Measurements from ENCODE around the gene PKP4. TPM values are rescaled to one million over a fixed set of nuclear protein-coding genes. Genes with fewer than 3 reads are reported as not detected.

Gene PKP4
- total and polyA plus RNA-seq, 4 donors: 21.5 to 96.4 (median 32.8) TPM

DNA sequence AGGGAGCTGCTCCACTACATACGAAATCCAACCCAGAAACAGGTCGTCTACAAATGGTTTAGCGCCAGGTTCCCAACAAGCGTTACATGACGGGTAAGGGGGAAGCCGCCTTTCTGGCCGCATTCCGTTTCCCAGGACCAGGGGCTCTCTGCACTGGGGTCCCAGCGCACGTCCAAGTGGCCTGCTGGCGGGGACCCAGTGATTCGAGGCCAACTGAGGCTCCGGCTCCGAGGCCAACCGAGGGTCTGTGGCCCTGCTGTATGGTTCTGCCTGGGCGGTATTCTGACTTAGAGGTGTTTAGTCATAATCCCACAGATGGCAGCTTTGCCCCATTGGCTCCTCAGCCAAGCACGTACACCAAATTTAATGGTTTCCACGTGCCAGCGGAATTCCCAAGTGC is 127.2 kb downstream of the PKP4 start:
- Histone ChIP-seq H3K9me3 (ENCODE audit: control insufficient read depth in 4 of 4, insufficient read depth in 3 of 4, low read length in 3 of 4) (no peaks in the 10 kb centered on the region), H3K27ac (ENCODE audit: low read depth in 1 of 2, low read length in 1 of 2) (no peak overlapping the region), H3K36me3 (ENCODE audit: control insufficient read depth in 4 of 4, insufficient read depth in 4 of 4, low read length in 4 of 4) (peaks cover 6 to 13% (median 10%) of the 10 kb centered on the region in 4 donors), H3K4me1 (ENCODE audit: control insufficient read depth in 5 of 5, insufficient read depth in 5 of 5, low read length in 5 of 5) (peaks cover 0 to 4% (median 3%) of the 10 kb centered on the region in 5 donors), H3K9ac (ENCODE audit: insufficient read depth in 1 of 2, low read length in 2 of 2) (no peak overlapping the region), H3K4me3 (no peak overlapping the region), H3K27me3 (ENCODE audit: control insufficient read depth in 3 of 3, insufficient read depth in 3 of 3, low read length in 2 of 3) (no peaks in the 10 kb centered on the region)
- TF ChIP-seq, protein P1, sequence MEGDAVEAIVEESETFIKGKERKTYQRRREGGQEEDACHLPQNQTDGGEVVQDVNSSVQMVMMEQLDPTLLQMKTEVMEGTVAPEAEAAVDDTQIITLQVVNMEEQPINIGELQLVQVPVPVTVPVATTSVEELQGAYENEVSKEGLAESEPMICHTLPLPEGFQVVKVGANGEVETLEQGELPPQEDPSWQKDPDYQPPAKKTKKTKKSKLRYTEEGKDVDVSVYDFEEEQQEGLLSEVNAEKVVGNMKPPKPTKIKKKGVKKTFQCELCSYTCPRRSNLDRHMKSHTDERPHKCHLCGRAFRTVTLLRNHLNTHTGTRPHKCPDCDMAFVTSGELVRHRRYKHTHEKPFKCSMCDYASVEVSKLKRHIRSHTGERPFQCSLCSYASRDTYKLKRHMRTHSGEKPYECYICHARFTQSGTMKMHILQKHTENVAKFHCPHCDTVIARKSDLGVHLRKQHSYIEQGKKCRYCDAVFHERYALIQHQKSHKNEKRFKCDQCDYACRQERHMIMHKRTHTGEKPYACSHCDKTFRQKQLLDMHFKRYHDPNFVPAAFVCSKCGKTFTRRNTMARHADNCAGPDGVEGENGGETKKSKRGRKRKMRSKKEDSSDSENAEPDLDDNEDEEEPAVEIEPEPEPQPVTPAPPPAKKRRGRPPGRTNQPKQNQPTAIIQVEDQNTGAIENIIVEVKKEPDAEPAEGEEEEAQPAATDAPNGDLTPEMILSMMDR (IDR thresholded peaks at IDR 0.05; ENCODE audit: control extremely low read depth, extremely low read depth): no peak
- no peak for ATAC-seq (ENCODE audit: insufficient read depth, low FRiP score)
- 98 to 99% methylated on average over 19 of the region's 19 CpGs for WGBS, 2 donors
- no peak for DNase-seq

DNA sequence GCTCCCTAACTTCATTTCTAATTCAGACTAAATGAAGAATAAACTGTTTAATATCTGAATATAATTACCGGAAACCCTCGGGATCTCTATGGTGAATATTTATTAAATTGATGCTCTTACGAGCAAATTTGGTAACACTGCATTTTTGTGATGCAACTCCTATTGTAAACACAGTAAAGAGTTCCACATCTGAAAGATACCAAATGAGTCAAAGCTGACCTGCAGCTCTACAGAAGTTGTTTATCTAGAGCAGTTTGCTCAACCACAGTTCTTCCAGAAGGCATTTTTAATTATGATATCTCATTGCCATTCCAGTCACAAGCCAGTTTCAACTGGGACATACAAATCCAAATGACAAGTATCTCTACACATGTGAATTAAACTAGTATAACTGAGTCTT is 129.7 kb downstream of the PKP4 start:
- TF ChIP-seq, protein P1 (IDR thresholded peaks at IDR 0.05; ENCODE audit: control extremely low read depth, extremely low read depth): no peak
- H3K4me1 ChIP-seq (ENCODE audit: control insufficient read depth in 5 of 5, insufficient read depth in 5 of 5, low read length in 5 of 5): peaks cover 0 to 7% (median 3%) of the 10 kb centered on the region in 5 donors
- no peaks in the 10 kb centered on the region for H3K9me3 ChIP-seq (ENCODE audit: control insufficient read depth in 4 of 4, insufficient read depth in 3 of 4, low read length in 3 of 4)
- H3K36me3 ChIP-seq (ENCODE audit: control insufficient read depth in 4 of 4, insufficient read depth in 4 of 4, low read length in 4 of 4): peaks cover 6 to 11% (median 9%) of the 10 kb centered on the region in 4 donors
- ATAC-seq (ENCODE audit: insufficient read depth, low FRiP score): no peak
- H3K27ac ChIP-seq (ENCODE audit: low read depth in 1 of 2, low read length in 1 of 2): no peak overlapping the region
- no peak overlapping the region for H3K4me3 ChIP-seq
- no peak overlapping the region for H3K9ac ChIP-seq (ENCODE audit: insufficient read depth in 1 of 2, low read length in 2 of 2)
- WGBS, 2 donors: 45 to 59% methylated on average over 3 of the region's 3 CpGs
- DNase-seq: peak in 2 of 3 donors; percentile 39 to 60
- H3K27me3 ChIP-seq (ENCODE audit: control insufficient read depth in 3 of 3, insufficient read depth in 3 of 3, low read length in 2 of 3): no peaks in the 10 kb centered on the region

DNA sequence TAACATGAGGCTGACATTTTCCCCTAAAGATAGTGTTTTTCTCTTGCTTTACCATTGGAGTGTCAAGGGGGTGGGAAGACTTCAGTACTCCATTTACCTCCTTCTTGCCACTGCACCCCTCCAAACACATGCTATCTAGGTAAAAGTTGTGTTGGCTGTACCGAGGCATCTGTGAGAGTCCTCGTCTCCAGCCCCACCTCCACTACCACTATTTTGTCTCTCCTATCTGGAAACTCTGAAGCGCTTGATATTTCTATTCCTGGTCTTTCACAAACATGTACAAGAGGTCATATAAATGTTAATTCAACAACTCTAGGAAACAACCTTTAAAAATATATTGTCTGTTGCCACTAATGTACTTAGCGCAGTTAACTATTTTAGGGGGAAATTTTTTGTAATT is 132.6 kb downstream of the PKP4 start:
- Histone ChIP-seq H3K27ac (ENCODE audit: low read depth in 1 of 2, low read length in 1 of 2) (no peak overlapping the region), H3K9me3 (ENCODE audit: control insufficient read depth in 4 of 4, insufficient read depth in 3 of 4, low read length in 3 of 4) (no peaks in the 10 kb centered on the region), H3K4me3 (no peak overlapping the region), H3K4me1 (ENCODE audit: control insufficient read depth in 5 of 5, insufficient read depth in 5 of 5, low read length in 5 of 5) (peaks cover 0 to 7% (median 3%) of the 10 kb centered on the region in 5 donors), H3K27me3 (ENCODE audit: control insufficient read depth in 3 of 3, insufficient read depth in 3 of 3, low read length in 2 of 3) (no peaks in the 10 kb centered on the region), H3K36me3 (ENCODE audit: control insufficient read depth in 4 of 4, insufficient read depth in 4 of 4, low read length in 4 of 4) (peaks cover under 1 to 7% (median 2%) of the 10 kb centered on the region in 4 donors), H3K9ac (ENCODE audit: insufficient read depth in 1 of 2, low read length in 2 of 2) (no peak overlapping the region)
- no peak for DNase-seq
- ATAC-seq (ENCODE audit: insufficient read depth, low FRiP score): no peak
- TF ChIP-seq, protein P1 (IDR thresholded peaks at IDR 0.05; ENCODE audit: control extremely low read depth, extremely low read depth): no peak
- WGBS, 2 donors: 95 to 96% methylated on average over 4 of the region's 4 CpGs
